Measurements from ENCODE around the gene ZGRF1. TPM values are rescaled to one million over a fixed set of nuclear protein-coding genes. Genes with fewer than 3 reads are reported as not detected.

Gene ZGRF1
- total and polyA plus RNA-seq, 10 of the 15 experiments (the other 5 are each of a cell fraction or from before 2014, with no cell fraction given), result 8.5 to 32.1 (median 20.1) TPM

GRCh38 chr4:112523764-112524505, 112.8 kb downstream of the ZGRF1 start (continued):
- TF ChIP-seq CTCF (IDR thresholded peaks at IDR 0.05 in 2 of 3, conservative IDR thresholded peaks at IDR 0.05 in 1 of 3; ENCODE audit: control insufficient read depth in 2 of 3, extremely low read depth in 1 of 3, insufficient read depth in 1 of 3, low read depth in 3 of 3, low read length in 3 of 3) (peak; percentile 88 to 92 (median 90)), CUX1 (IDR thresholded peaks at IDR 0.05; ENCODE audit: insufficient replicate concordance, low read depth, low read length) (no peak), EZH2 (IDR thresholded peaks at IDR 0.05; ENCODE audit: borderline replicate concordance, control insufficient read depth, low read depth, low read length) (no peak), CREM (IDR thresholded peaks at IDR 0.05; ENCODE audit: low read depth) (no peak; the same call in 1 of the 2 replicates), TCF12 (IDR thresholded peaks at IDR 0.05; ENCODE audit: low read depth, low read length) (0 out of 2 replicates have a peak, but pooled peaks have one; percentile 62), SMC3 (IDR thresholded peaks at IDR 0.05; ENCODE audit: borderline replicate concordance, low read length) (peak; percentile 91), ATF3 (IDR thresholded peaks at IDR 0.05; ENCODE audit: borderline replicate concordance, extremely low read depth, low read depth, low read length) (no peak), BHLHE40 (IDR thresholded peaks at IDR 0.05; ENCODE audit: borderline replicate concordance in 1 of 2, low read depth in 2 of 2, low read length in 1 of 2) (peak; percentile 66 to 77; a peak in 3 of 4 replicates), USF1 (IDR thresholded peaks at IDR 0.05; ENCODE audit: borderline replicate concordance, extremely low read length, insufficient read depth, low read depth, low read length) (no peak), SP1 (IDR thresholded peaks at IDR 0.05; ENCODE audit: low read depth, low read length) (no peak), E2F4 (IDR thresholded peaks at IDR 0.05; ENCODE audit: low read depth, low read length) (no peak), NFXL1 (IDR thresholded peaks at IDR 0.05; ENCODE audit: borderline replicate concordance) (no peak), YY1 (IDR thresholded peaks at IDR 0.05; ENCODE audit: low read depth, low read length) (peak; percentile 83), HDGF (IDR thresholded peaks at IDR 0.05) (no peak), RCOR1 (conservative IDR thresholded peaks at IDR 0.05; ENCODE audit: low read depth, low read length) (no peak), RELB (IDR thresholded peaks at IDR 0.05; ENCODE audit: low read depth) (no peak)

Measured in GM12878 (cell line).